ENCODE results near the gene SYNGAP1. TPM values are rescaled to one million over a fixed set of nuclear protein-coding genes. Genes with fewer than 3 reads are reported as not detected.

The SYNGAP1 gene
- total RNA-seq, 1 experiment from 2014 or later, result 29.0 TPM

DNA sequence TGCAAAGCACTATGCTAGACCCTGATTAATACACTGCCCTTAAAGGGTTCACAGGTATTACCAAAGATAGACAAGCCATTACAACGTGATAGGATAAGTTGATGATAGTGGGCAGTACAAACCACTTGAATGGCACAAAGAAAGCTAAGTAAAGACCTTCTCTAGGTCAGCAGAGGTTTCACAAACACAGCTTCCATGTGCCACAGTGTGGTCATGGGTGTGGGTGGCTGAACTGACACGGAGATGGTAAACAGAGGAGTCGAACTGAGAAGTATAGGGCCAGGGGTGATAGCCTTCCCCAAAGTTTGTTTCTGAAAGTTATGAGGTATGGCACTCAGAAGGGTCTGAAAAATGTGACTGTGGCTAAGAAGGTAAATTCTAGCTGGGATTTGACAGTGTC is 38.8 kb downstream of the SYNGAP1 start:
- peaks cover 5% of the 10 kb centered on the region; the same call in 1 of the 2 replicates for H3K4me1 ChIP-seq (ENCODE audit: control insufficient read depth, insufficient read depth, low read length)
- H3K36me3 ChIP-seq (ENCODE audit: control insufficient read depth, insufficient read depth, low read length), result no peaks in the 10 kb centered on the region
- in situ Hi-C loops (cut with HindIII; ENCODE audit: low pct_unique_long_range_greater_than_20kb, low sequenced_read_pairs) (no loop called here), intact Hi-C loops (cut with micrococcal nuclease; ENCODE audit: unreplicated experiment) (loop anchor here (10.0 kb wide), 1 partner anchor 116 kb away; no protein-coding TSS in a partner anchor)
- no TSS peak for BruUV-seq (replicated peaks)
- POLR2A ChIA-PET, result no interaction called here
- H3K27me3 ChIP-seq (ENCODE audit: control insufficient read depth, insufficient read depth, low read length), result no peaks in the 10 kb centered on the region
- DNase-seq (ENCODE audit: low read depth, low spot score) (no peak), ATAC-seq (no peak)
- H3K9me3 ChIP-seq (ENCODE audit: control insufficient read depth, insufficient read depth, low read depth, low read length), result no peaks in the 10 kb centered on the region
- H3K27ac ChIP-seq (ENCODE audit: low read length), result no peak overlapping the region
- CTCF ChIA-PET, result no interaction called here
- TF ChIP-seq POLR2AphosphoS5 (IDR thresholded peaks at IDR 0.05; ENCODE audit: low read depth, low read length) (no peak), SIN3A (IDR thresholded peaks at IDR 0.05; ENCODE audit: borderline replicate concordance, insufficient read depth, low read depth, low read length) (no peak), TCF7L2 (IDR thresholded peaks at IDR 0.05; ENCODE audit: low read depth, low read length) (no peak)
- TF ChIP-seq, protein P1, sequence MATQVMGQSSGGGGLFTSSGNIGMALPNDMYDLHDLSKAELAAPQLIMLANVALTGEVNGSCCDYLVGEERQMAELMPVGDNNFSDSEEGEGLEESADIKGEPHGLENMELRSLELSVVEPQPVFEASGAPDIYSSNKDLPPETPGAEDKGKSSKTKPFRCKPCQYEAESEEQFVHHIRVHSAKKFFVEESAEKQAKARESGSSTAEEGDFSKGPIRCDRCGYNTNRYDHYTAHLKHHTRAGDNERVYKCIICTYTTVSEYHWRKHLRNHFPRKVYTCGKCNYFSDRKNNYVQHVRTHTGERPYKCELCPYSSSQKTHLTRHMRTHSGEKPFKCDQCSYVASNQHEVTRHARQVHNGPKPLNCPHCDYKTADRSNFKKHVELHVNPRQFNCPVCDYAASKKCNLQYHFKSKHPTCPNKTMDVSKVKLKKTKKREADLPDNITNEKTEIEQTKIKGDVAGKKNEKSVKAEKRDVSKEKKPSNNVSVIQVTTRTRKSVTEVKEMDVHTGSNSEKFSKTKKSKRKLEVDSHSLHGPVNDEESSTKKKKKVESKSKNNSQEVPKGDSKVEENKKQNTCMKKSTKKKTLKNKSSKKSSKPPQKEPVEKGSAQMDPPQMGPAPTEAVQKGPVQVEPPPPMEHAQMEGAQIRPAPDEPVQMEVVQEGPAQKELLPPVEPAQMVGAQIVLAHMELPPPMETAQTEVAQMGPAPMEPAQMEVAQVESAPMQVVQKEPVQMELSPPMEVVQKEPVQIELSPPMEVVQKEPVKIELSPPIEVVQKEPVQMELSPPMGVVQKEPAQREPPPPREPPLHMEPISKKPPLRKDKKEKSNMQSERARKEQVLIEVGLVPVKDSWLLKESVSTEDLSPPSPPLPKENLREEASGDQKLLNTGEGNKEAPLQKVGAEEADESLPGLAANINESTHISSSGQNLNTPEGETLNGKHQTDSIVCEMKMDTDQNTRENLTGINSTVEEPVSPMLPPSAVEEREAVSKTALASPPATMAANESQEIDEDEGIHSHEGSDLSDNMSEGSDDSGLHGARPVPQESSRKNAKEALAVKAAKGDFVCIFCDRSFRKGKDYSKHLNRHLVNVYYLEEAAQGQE (IDR thresholded peaks at IDR 0.05; ENCODE audit: insufficient read depth in 1 of 2, low read depth in 2 of 2, low read length in 1 of 2), result no peak
- TF ChIP-seq, protein P2, sequence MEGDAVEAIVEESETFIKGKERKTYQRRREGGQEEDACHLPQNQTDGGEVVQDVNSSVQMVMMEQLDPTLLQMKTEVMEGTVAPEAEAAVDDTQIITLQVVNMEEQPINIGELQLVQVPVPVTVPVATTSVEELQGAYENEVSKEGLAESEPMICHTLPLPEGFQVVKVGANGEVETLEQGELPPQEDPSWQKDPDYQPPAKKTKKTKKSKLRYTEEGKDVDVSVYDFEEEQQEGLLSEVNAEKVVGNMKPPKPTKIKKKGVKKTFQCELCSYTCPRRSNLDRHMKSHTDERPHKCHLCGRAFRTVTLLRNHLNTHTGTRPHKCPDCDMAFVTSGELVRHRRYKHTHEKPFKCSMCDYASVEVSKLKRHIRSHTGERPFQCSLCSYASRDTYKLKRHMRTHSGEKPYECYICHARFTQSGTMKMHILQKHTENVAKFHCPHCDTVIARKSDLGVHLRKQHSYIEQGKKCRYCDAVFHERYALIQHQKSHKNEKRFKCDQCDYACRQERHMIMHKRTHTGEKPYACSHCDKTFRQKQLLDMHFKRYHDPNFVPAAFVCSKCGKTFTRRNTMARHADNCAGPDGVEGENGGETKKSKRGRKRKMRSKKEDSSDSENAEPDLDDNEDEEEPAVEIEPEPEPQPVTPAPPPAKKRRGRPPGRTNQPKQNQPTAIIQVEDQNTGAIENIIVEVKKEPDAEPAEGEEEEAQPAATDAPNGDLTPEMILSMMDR (IDR thresholded peaks at IDR 0.05), result no peak
- no peak overlapping the region for H3K4me3 ChIP-seq (ENCODE audit: low read depth in 2 of 2, low read length in 2 of 2)

DNA sequence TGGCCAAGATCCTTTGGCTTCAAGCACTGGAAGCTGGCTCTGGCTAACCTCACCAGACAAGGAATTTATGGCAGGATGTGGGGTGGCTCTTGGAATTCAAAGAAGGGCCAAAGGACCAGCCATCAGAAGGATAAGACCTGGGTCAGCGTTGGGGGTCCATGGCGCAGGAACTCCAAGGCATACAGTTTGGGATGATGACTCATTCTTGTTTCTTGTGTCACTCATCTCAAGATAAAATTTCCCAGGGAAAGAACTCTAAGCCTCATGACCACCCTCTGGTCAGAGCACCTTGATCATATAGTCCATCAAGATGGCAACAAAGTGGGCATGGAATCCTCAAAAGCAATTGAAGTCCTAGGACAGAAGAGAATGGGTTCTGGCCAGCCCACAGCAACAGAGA is 39.4 kb downstream of the SYNGAP1 start:
- DNase-seq (ENCODE audit: low read depth, low spot score) (no peak), ATAC-seq (no peak)
- ChIA-PET POLR2A (no interaction called here), CTCF (no interaction called here)
- Histone ChIP-seq H3K9me3 (ENCODE audit: control insufficient read depth, insufficient read depth, low read depth, low read length) (no peaks in the 10 kb centered on the region), H3K4me3 (ENCODE audit: low read depth in 2 of 2, low read length in 2 of 2) (no peak overlapping the region), H3K4me1 (ENCODE audit: control insufficient read depth, insufficient read depth, low read length) (peaks cover 5% of the 10 kb centered on the region; the same call in 1 of the 2 replicates), H3K27ac (ENCODE audit: low read length) (no peak overlapping the region), H3K27me3 (ENCODE audit: control insufficient read depth, insufficient read depth, low read length) (no peaks in the 10 kb centered on the region), H3K36me3 (ENCODE audit: control insufficient read depth, insufficient read depth, low read length) (no peaks in the 10 kb centered on the region)
- in situ Hi-C loops (cut with HindIII; ENCODE audit: low pct_unique_long_range_greater_than_20kb, low sequenced_read_pairs), result no loop called here
- no TSS peak for BruUV-seq (replicated peaks)
- intact Hi-C loops (cut with micrococcal nuclease; ENCODE audit: unreplicated experiment), result loop anchor here (10.0 kb wide), 1 partner anchor 116 kb away; no protein-coding TSS in a partner anchor
- TF ChIP-seq POLR2AphosphoS5 (IDR thresholded peaks at IDR 0.05; ENCODE audit: low read depth, low read length) (no peak), SIN3A (IDR thresholded peaks at IDR 0.05; ENCODE audit: borderline replicate concordance, insufficient read depth, low read depth, low read length) (no peak), TCF7L2 (IDR thresholded peaks at IDR 0.05; ENCODE audit: low read depth, low read length) (no peak)
- TF ChIP-seq, protein P2 (IDR thresholded peaks at IDR 0.05), result no peak
- TF ChIP-seq, protein P1 (IDR thresholded peaks at IDR 0.05; ENCODE audit: insufficient read depth in 1 of 2, low read depth in 2 of 2, low read length in 1 of 2), result no peak

All from Panc1 (cell line).